Mesenchymal stem cell (in vitro differentiated cells and primary cell): ENCODE results near the gene PADI3.
"Not testable (repeated sequence)": the region's sequence is repeated elsewhere in the genome, so short reads cannot be mapped to it uniquely, and the experiment has no call there.

ENCODE experiments used
- DNase-seq: peaks from one replicate; pipeline ENCODE4 v3.0.0-alpha.2; 2013
- H2AFZ ChIP-seq: one replicate; pipeline ENCODE4 v1.6.1; 2013; ENCODE audit warnings: low read depth, mild to moderate bottlenecking, control low read depth, inconsistent platforms, low read length, moderate library complexity
- H2AK5ac ChIP-seq: 2 replicates; pipeline ENCODE4 v1.6.1; 2013; ENCODE audit warnings: low read length, moderate library complexity, mild to moderate bottlenecking, inconsistent platforms; ENCODE audit not compliant: severe bottlenecking
- H2BK120ac ChIP-seq: one replicate; pipeline ENCODE4 v1.6.1; 2013; ENCODE audit warnings: low read depth, mild to moderate bottlenecking, inconsistent platforms, low read length, moderate library complexity
- H2BK12ac ChIP-seq, 2 experiments: one replicate each; pipeline ENCODE4 v1.6.1; 2013; ENCODE audit warnings: inconsistent platforms in 2 of 2, low read length in 2 of 2, mild to moderate bottlenecking in 2 of 2, moderate library complexity in 2 of 2, control low read depth in 1 of 2
- H2BK15ac ChIP-seq: one replicate; pipeline ENCODE4 v1.6.1; 2013; ENCODE audit warnings: mild to moderate bottlenecking, low read depth, inconsistent platforms; ENCODE audit not compliant: poor library complexity, severe bottlenecking
- H2BK5ac ChIP-seq: 2 replicates; pipeline ENCODE4 v1.6.1; 2013; ENCODE audit warnings: low read depth, mild to moderate bottlenecking, low read length, control low read depth, inconsistent platforms; ENCODE audit not compliant: poor library complexity, severe bottlenecking
- H3K14ac ChIP-seq, 2 experiments: one replicate each; pipeline ENCODE4 v1.6.1; 2013; ENCODE audit warnings: inconsistent platforms in 2 of 2, low read length in 2 of 2, control low read depth in 1 of 2, mild to moderate bottlenecking in 1 of 2, moderate library complexity in 1 of 2
- H3K18ac ChIP-seq, 2 experiments: one replicate each; pipeline ENCODE4 v1.6.1; 2013; ENCODE audit warnings: inconsistent platforms in 2 of 2, low read length in 2 of 2, control low read depth in 1 of 2, low read depth in 1 of 2, mild to moderate bottlenecking in 1 of 2
- H3K23ac ChIP-seq, 2 experiments: one replicate each; pipeline ENCODE4 v1.6.1; 2013; ENCODE audit warnings: inconsistent platforms in 2 of 2, low read length in 2 of 2, mild to moderate bottlenecking in 2 of 2, moderate library complexity in 2 of 2, control low read depth in 1 of 2
- H3K27ac ChIP-seq: 2 replicates; pipeline ENCODE4 v1.5.1; 2013; ENCODE audit warnings: mild to moderate bottlenecking, moderate library complexity, low read length, control low read depth, inconsistent platforms; ENCODE audit not compliant: poor library complexity, severe bottlenecking
- H3K27me3 ChIP-seq, 2 experiments: 2 replicates each; pipeline versions ENCODE4 v1.6.1 to v1.7.0; 2013; ENCODE audit warnings: low read length in 2 of 2, mild to moderate bottlenecking in 2 of 2, moderate library complexity in 2 of 2, control low read depth in 1 of 2, inconsistent platforms in 1 of 2; ENCODE audit not compliant: control insufficient read depth in 1 of 2, insufficient read depth in 1 of 2
- H3K36me3 ChIP-seq, 2 experiments: 2 replicates each; pipeline versions ENCODE4 v1.6.1 to v1.7.0; 2013; ENCODE audit warnings: low read length in 2 of 2, control low read depth in 1 of 2, inconsistent platforms in 1 of 2, low read depth in 1 of 2, mild to moderate bottlenecking in 1 of 2; ENCODE audit not compliant: insufficient read depth in 2 of 2, control insufficient read depth in 1 of 2
- H3K4ac ChIP-seq, 2 experiments: one replicate each; pipeline ENCODE4 v1.6.1; 2013; ENCODE audit warnings: inconsistent platforms in 2 of 2, low read length in 2 of 2, mild to moderate bottlenecking in 2 of 2, moderate library complexity in 2 of 2, control low read depth in 1 of 2, low read depth in 1 of 2
- H3K4me1 ChIP-seq: 2 replicates; pipeline ENCODE4 v1.6.1; 2013; ENCODE audit warnings: low read depth, low read length, control low read depth; ENCODE audit not compliant: control insufficient read depth, insufficient read depth
- H3K4me2 ChIP-seq: 2 replicates; pipeline ENCODE4 v1.6.1; 2013; ENCODE audit warnings: low read length, mild to moderate bottlenecking, inconsistent platforms; ENCODE audit not compliant: poor library complexity, severe bottlenecking
- H3K4me3 ChIP-seq, 2 experiments: 2 replicates each; pipeline versions ENCODE4 v1.5.1 to v1.7.0; 2013; ENCODE audit warnings: low read length in 2 of 2, mild to moderate bottlenecking in 2 of 2, control low read depth in 1 of 2, low read depth in 1 of 2; ENCODE audit not compliant: insufficient read depth in 1 of 2
- H3K79me1 ChIP-seq: replicated peaks from 2 replicates; pipeline ENCODE4 v1.6.1; 2013; ENCODE audit warnings: mild to moderate bottlenecking, control low read depth, low read length, inconsistent platforms; ENCODE audit not compliant: poor library complexity, severe bottlenecking
- H3K9ac ChIP-seq: 2 replicates; pipeline ENCODE4 v1.7.0; 2013; ENCODE audit warnings: mild to moderate bottlenecking, low read length, moderate library complexity
- H3K9me3 ChIP-seq: 2 replicates; pipeline ENCODE4 v1.7.0; 2013; ENCODE audit warnings: mild to moderate bottlenecking, low read length; ENCODE audit not compliant: control insufficient read depth
- H4K8ac ChIP-seq: one replicate; pipeline ENCODE4 v1.6.1; 2013; ENCODE audit warnings: inconsistent platforms, mild to moderate bottlenecking, low read length, moderate library complexity
- H4K91ac ChIP-seq: one replicate; pipeline ENCODE4 v1.6.1; 2013; ENCODE audit warnings: mild to moderate bottlenecking, low read length, inconsistent platforms
- WGBS: methylation state at CpG from one replicate; pipeline ENCODE4 v1.1.7; 2013; ENCODE audit warnings: mixed read lengths; 5-methylcytosine and 5-hydroxymethylcytosine counted together

The PADI3 gene

GRCh38 chr1:17239420-17239819 is 9.5 kb upstream of the PADI3 start:
- Histone ChIP-seq H4K8ac (no peak overlapping the region), H3K23ac (no peak overlapping the region), H2AK5ac (peak overlapping the region; percentile 70), H3K27me3 (peaks cover 0 to 81% of the 10 kb centered on the region in 2 experiments), H3K4me3 (no peak overlapping the region), H3K4me2 (no peak overlapping the region), H2AFZ (no peak overlapping the region), H2BK120ac (no peak overlapping the region), H3K4ac (no peak overlapping the region), H4K91ac (no peak overlapping the region), H2BK15ac (no peak overlapping the region), H3K27ac (no peak overlapping the region), H3K14ac (no peak overlapping the region), H3K9me3 (no peaks in the 10 kb centered on the region), H3K9ac (no peak overlapping the region), H3K36me3 (peaks cover 0 to 13% of the 10 kb centered on the region in 2 experiments), H2BK5ac (no peak overlapping the region), H2BK12ac (no peak overlapping the region), H3K4me1 (peaks cover 19% of the 10 kb centered on the region), H3K18ac (no peak overlapping the region), H3K79me1 (no peaks in the 10 kb centered on the region)
- DNase-seq: peak; percentile 94
- 44% methylated on average over 1 of the region's 1 CpG for WGBS

- WGBS: 86% methylated on average over 24 of the region's 28 CpGs
- not testable (repeated sequence) for H3K14ac ChIP-seq, H2BK5ac ChIP-seq, DNase-seq, H2BK15ac ChIP-seq, H3K79me1 ChIP-seq, H3K9me3 ChIP-seq, H4K8ac ChIP-seq, H3K4me2 ChIP-seq, H2BK120ac ChIP-seq, H3K23ac ChIP-seq, H2BK12ac ChIP-seq, H4K91ac ChIP-seq, H2AFZ ChIP-seq, H3K27ac ChIP-seq, H3K4ac ChIP-seq, H3K18ac ChIP-seq, H3K9ac ChIP-seq
- Histone ChIP-seq H3K4me3 (peak overlapping the region in 1 of 2 experiments; percentile 27), H3K27me3 (peaks cover 0 to 83% of the 10 kb centered on the region in 2 experiments), H2AK5ac (peak overlapping the region; percentile 74), H3K36me3 (peaks cover 0 to 13% of the 10 kb centered on the region in 2 experiments), H3K4me1 (peaks cover 33% of the 10 kb centered on the region)
Observed at GRCh38 chr1:17241011-17241779, 7.7 kb upstream of the PADI3 start.

- not testable (repeated sequence) for H4K8ac ChIP-seq, H2AFZ ChIP-seq, H3K18ac ChIP-seq, H3K4me2 ChIP-seq, H3K23ac ChIP-seq, H2BK5ac ChIP-seq, DNase-seq, H3K9me3 ChIP-seq, H2BK120ac ChIP-seq, H2BK12ac ChIP-seq, H3K4ac ChIP-seq, H2BK15ac ChIP-seq, H3K9ac ChIP-seq, H3K27ac ChIP-seq, H3K14ac ChIP-seq, H3K79me1 ChIP-seq, H4K91ac ChIP-seq, H3K4me3 ChIP-seq
- peaks cover 0 to 13% of the 10 kb centered on the region in 2 experiments for H3K36me3 ChIP-seq
- WGBS: 95% methylated on average over 9 of the region's 11 CpGs
- peaks cover 0 to 82% of the 10 kb centered on the region in 2 experiments for H3K27me3 ChIP-seq
- peaks cover 30% of the 10 kb centered on the region for H3K4me1 ChIP-seq
- peak overlapping the region; percentile 55 for H2AK5ac ChIP-seq
Observed at GRCh38 chr1:17241780-17242074, 7.2 kb upstream of the PADI3 start.

- Histone ChIP-seq H3K4ac (no peak overlapping the region), H3K4me3 (no peak overlapping the region), H3K9me3 (no peaks in the 10 kb centered on the region), H3K4me1 (peaks cover 26% of the 10 kb centered on the region), H3K18ac (no peak overlapping the region), H3K79me1 (no peaks in the 10 kb centered on the region), H3K36me3 (peaks cover 0 to 13% of the 10 kb centered on the region in 2 experiments), H3K14ac (no peak overlapping the region), H4K8ac (no peak overlapping the region), H2AK5ac (peak overlapping the region; percentile 2), H2BK120ac (no peak overlapping the region), H2BK12ac (no peak overlapping the region), H3K23ac (no peak overlapping the region), H3K4me2 (no peak overlapping the region), H3K27me3 (peaks cover 0 to 86% of the 10 kb centered on the region in 2 experiments), H3K27ac (no peak overlapping the region), H3K9ac (no peak overlapping the region), H2AFZ (no peak overlapping the region), H2BK15ac (no peak overlapping the region), H2BK5ac (no peak overlapping the region), H4K91ac (no peak overlapping the region)
- no CpG with 5 or more reads among the region's 1 CpG for WGBS
- DNase-seq: no peak
Observed at GRCh38 chr1:17243274-17243673, 5.6 kb upstream of the PADI3 start.
